Neural crest cell (in vitro differentiated cells): ENCODE data around the gene DZIP1. TPM values are rescaled to one million over a fixed set of nuclear protein-coding genes. Genes with fewer than 3 reads are reported as not detected.

Experiments used
- DNase-seq: peaks from one replicate; pipeline ENCODE4 v3.0.0; 2021; ENCODE audit warnings: low read depth, mixed read lengths, low spot score
- H3K27ac Mint-ChIP-seq: one replicate; pipeline ENCODE4 v1.8.0; 2021; ENCODE audit warnings: mild to moderate bottlenecking, mixed read lengths; ENCODE audit not compliant: unreplicated experiment
- H3K27me3 Mint-ChIP-seq: 2 replicates; pipeline ENCODE4 v1.8.0; 2021; ENCODE audit warnings: low read depth, mild to moderate bottlenecking, mixed read lengths
- H3K36me3 Mint-ChIP-seq: 2 replicates; pipeline ENCODE4 v1.8.0; 2021; ENCODE audit warnings: low read depth, mild to moderate bottlenecking, mixed read lengths
- H3K4me1 Mint-ChIP-seq: 2 replicates; pipeline ENCODE4 v1.8.0; 2021; ENCODE audit warnings: mixed read lengths
- H3K4me3 Mint-ChIP-seq: one replicate; pipeline ENCODE4 v1.8.0; 2021; ENCODE audit warnings: mild to moderate bottlenecking, mixed read lengths
- H3K9me3 Mint-ChIP-seq: 2 replicates; pipeline ENCODE4 v1.8.0; 2021; ENCODE audit warnings: mixed read lengths
- total RNA-seq: library from RNA; stranded (reverse); gene quantifications from 2 replicates; pipeline ENCODE4 v1.2.1, GENCODE V29; 2021
- TF ChIP-seq, protein P1 (sequence below): fragments of 200-600 bp; sonication (generic); conservative IDR thresholded peaks from 2 replicates; pipeline ENCODE4 v1.5.0; 2021; ENCODE audit warnings: antibody characterized with exemption, mild to moderate bottlenecking

Gene DZIP1
- total RNA-seq, 1 donor from 2014 or later, result 71.1 TPM

GRCh38 chr13:95564733-95565291 lies 79.7 kb downstream of the DZIP1 start:
- Mint-ChIP-seq H3K4me3 (no peak overlapping the region), H3K9me3 (peaks cover 10% of the 10 kb centered on the region), H3K36me3 (peaks cover 3% of the 10 kb centered on the region), H3K27me3 (peaks cover 2% of the 10 kb centered on the region), H3K4me1 (peaks cover under 1% of the 10 kb centered on the region), H3K27ac (no peak overlapping the region)
- no peak for DNase-seq
- TF ChIP-seq, protein P1, sequence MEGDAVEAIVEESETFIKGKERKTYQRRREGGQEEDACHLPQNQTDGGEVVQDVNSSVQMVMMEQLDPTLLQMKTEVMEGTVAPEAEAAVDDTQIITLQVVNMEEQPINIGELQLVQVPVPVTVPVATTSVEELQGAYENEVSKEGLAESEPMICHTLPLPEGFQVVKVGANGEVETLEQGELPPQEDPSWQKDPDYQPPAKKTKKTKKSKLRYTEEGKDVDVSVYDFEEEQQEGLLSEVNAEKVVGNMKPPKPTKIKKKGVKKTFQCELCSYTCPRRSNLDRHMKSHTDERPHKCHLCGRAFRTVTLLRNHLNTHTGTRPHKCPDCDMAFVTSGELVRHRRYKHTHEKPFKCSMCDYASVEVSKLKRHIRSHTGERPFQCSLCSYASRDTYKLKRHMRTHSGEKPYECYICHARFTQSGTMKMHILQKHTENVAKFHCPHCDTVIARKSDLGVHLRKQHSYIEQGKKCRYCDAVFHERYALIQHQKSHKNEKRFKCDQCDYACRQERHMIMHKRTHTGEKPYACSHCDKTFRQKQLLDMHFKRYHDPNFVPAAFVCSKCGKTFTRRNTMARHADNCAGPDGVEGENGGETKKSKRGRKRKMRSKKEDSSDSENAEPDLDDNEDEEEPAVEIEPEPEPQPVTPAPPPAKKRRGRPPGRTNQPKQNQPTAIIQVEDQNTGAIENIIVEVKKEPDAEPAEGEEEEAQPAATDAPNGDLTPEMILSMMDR, result no peak

GRCh38 chr13:95564091-95564490 lies 80.4 kb downstream of the DZIP1 start:
- Mint-ChIP-seq H3K4me1 (no peaks in the 10 kb centered on the region), H3K9me3 (peaks cover 10% of the 10 kb centered on the region), H3K36me3 (peaks cover 3% of the 10 kb centered on the region), H3K27me3 (peaks cover 4% of the 10 kb centered on the region), H3K27ac (no peak overlapping the region), H3K4me3 (no peak overlapping the region)
- no peak for DNase-seq
- TF ChIP-seq, protein P1, result no peak

- TF ChIP-seq, protein P1, result no peak
- H3K27ac Mint-ChIP-seq, result no peak overlapping the region
- H3K4me1 Mint-ChIP-seq, result no peaks in the 10 kb centered on the region
- peaks cover 3% of the 10 kb centered on the region for H3K36me3 Mint-ChIP-seq
- H3K4me3 Mint-ChIP-seq, result no peak overlapping the region
- no peak for DNase-seq
- peaks cover 3% of the 10 kb centered on the region for H3K9me3 Mint-ChIP-seq
- H3K27me3 Mint-ChIP-seq, result peaks cover 23% of the 10 kb centered on the region
Observed at GRCh38 chr13:95560387-95560786, 84.1 kb downstream of the DZIP1 start.

- Mint-ChIP-seq H3K36me3 (peaks cover 3% of the 10 kb centered on the region), H3K27ac (no peak overlapping the region), H3K9me3 (peaks cover 5% of the 10 kb centered on the region), H3K4me3 (no peak overlapping the region), H3K4me1 (no peaks in the 10 kb centered on the region), H3K27me3 (peaks cover 33% of the 10 kb centered on the region)
- TF ChIP-seq, protein P1, result no peak
- no peak for DNase-seq
Observed at GRCh38 chr13:95559100-95559499, 85.4 kb downstream of the DZIP1 start.

DNA sequence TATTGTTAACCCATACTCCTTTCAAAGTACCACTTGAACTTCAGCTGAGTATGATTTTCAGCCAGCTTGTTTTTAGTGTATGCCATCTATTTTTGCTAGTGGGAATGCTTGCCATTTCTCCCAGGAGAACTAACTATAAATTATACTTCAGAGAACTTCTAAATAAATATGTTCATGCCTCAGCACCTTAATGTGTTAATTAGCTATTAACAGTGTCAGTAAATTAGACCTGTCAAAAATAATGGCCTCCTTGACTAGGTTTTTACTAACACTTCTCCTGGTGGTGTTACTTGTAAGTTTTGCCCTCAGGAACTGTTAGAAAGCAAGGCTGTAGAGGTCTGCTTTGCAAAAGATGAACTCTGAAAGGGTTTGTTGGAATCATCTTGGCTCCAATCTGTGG lies 87.5 kb downstream of the DZIP1 start:
- Mint-ChIP-seq H3K27ac (no peak overlapping the region), H3K4me1 (peaks cover 6% of the 10 kb centered on the region), H3K4me3 (no peak overlapping the region), H3K27me3 (peaks cover 47% of the 10 kb centered on the region), H3K36me3 (peaks cover 3% of the 10 kb centered on the region), H3K9me3 (peaks cover 5% of the 10 kb centered on the region)
- TF ChIP-seq, protein P1, result no peak
- no peak for DNase-seq
